HG03558 (cell line): ENCODE data around the gene GPR155.
"Not testable (repeated sequence)": the region's sequence is repeated elsewhere in the genome, so short reads cannot be mapped to it uniquely, and the experiment has no call there.

ENCODE experiments used
- ATAC-seq: cut with Tn5 transposase; IDR thresholded peaks from one replicate; pipeline ENCODE4 v1.9.1; 2021; ENCODE audit warnings: moderate number of reproducible peaks; ENCODE audit not compliant: unreplicated experiment; ENCODE audit errors: extremely low read depth

The GPR155 gene

DNA sequence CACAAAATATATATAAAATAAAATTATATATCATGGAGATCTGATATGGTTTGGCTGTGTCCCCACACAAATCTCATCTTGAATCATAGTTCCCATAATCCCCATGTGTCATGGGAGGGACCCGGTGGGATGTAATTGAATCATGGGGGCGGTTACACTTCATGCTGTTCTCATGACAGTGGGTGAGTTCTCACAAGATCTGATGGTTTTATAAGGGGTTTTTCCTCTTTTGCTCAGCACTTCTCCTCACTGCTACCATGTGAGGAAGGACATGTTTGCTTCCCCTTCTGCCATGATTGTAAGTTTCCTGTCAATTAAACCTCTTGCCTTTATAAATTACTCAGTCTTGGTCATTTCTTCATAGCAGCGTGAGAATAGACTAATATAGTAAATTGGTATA lies 98.1 kb downstream of the GPR155 start:
- not testable (repeated sequence) for ATAC-seq

DNA sequence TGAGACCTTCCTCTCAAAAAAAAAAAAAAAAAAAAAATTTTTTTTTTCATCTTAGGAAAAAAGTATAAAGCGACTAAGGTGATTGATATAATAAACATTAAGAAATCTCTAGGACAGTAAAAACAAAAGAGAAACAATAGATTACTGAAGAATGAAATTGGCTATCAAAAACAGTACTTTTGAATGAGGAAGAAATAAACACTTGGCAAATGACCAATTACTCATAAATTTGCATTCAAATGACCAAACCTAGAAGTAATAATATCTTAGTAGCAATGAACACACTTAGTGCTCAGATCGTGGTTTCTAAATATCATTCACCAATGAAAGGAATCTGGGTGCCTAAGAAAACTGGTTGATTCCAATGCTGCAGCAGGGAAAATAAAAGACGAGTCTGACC lies 101.6 kb downstream of the GPR155 start:
- ATAC-seq: no peak

DNA sequence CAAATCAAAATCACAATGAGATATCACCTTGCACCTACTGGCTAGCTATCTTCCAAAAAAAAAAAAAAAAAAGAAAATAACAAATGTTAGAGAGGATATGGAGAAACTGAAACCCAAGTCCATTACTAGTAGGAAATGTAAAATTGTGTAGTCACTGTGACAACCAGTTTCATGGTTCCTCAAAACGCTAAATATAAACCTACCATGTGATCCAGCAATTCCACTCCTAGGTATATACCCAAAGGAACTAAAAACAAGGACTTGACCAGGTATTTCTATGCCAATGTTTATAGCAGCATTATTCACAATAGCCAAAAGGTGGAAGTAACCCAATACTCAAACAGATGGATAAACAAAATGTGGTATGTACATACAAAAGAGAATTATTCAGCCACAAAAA lies 103.0 kb downstream of the GPR155 start:
- ATAC-seq: no peak
